ENCODE results near the gene UBXN6.

Gene UBXN6

GRCh38 chr19:4431296-4431695 is 26.3 kb downstream of the UBXN6 start:
- no peaks in the 10 kb centered on the region for H3K9me3 ChIP-seq
- intact Hi-C loops (cut with DNase I; ENCODE audit: low total_unique reads) = no loop called here
- no peak overlapping the region for H3K4me3 ChIP-seq
- no peaks in the 10 kb centered on the region for H3K4me1 ChIP-seq
- DNase-seq = no peak
- peaks cover 0 to 65% (median 36%) of the 10 kb centered on the region in 3 donors for H3K36me3 ChIP-seq
- no peak for TF ChIP-seq CTCF (IDR thresholded peaks at IDR 0.05)
- H3K27me3 ChIP-seq = no peaks in the 10 kb centered on the region
- H3K27ac ChIP-seq = no peak overlapping the region

GRCh38 chr19:4430760-4431159 is 26.8 kb downstream of the UBXN6 start:
- DNase-seq = no peak
- TF ChIP-seq CTCF (IDR thresholded peaks at IDR 0.05) = no peak
- intact Hi-C loops (cut with DNase I; ENCODE audit: low total_unique reads) = no loop called here
- H3K4me3 ChIP-seq = no peak overlapping the region
- no peak overlapping the region for H3K27ac ChIP-seq
- H3K4me1 ChIP-seq = no peaks in the 10 kb centered on the region
- H3K27me3 ChIP-seq = no peaks in the 10 kb centered on the region
- no peaks in the 10 kb centered on the region for H3K9me3 ChIP-seq
- H3K36me3 ChIP-seq = peaks cover 0 to 65% (median 36%) of the 10 kb centered on the region in 3 donors

- no peak for TF ChIP-seq CTCF (IDR thresholded peaks at IDR 0.05)
- H3K4me3 ChIP-seq = no peak overlapping the region
- no peaks in the 10 kb centered on the region for H3K4me1 ChIP-seq
- H3K36me3 ChIP-seq = peaks cover 0 to 69% (median 36%) of the 10 kb centered on the region in 3 donors
- intact Hi-C loops (cut with DNase I; ENCODE audit: low total_unique reads) = no loop called here
- DNase-seq = no peak
- H3K9me3 ChIP-seq = no peaks in the 10 kb centered on the region
- H3K27ac ChIP-seq = no peak overlapping the region
- no peaks in the 10 kb centered on the region for H3K27me3 ChIP-seq
These were observed 27.8 kb downstream of the UBXN6 start for GRCh38 chr19:4429771-4430171.

- Histone ChIP-seq H3K4me1 (no peaks in the 10 kb centered on the region), H3K27me3 (no peaks in the 10 kb centered on the region), H3K36me3 (peaks cover 0 to 69% (median 31%) of the 10 kb centered on the region in 3 donors), H3K4me3 (no peak overlapping the region), H3K27ac (no peak overlapping the region), H3K9me3 (no peaks in the 10 kb centered on the region)
- no peak for TF ChIP-seq CTCF (IDR thresholded peaks at IDR 0.05)
- intact Hi-C loops (cut with DNase I; ENCODE audit: low total_unique reads) = no loop called here
- DNase-seq = no peak
These were observed 28.3 kb downstream of the UBXN6 start for GRCh38 chr19:4429256-4429655.

DNA sequence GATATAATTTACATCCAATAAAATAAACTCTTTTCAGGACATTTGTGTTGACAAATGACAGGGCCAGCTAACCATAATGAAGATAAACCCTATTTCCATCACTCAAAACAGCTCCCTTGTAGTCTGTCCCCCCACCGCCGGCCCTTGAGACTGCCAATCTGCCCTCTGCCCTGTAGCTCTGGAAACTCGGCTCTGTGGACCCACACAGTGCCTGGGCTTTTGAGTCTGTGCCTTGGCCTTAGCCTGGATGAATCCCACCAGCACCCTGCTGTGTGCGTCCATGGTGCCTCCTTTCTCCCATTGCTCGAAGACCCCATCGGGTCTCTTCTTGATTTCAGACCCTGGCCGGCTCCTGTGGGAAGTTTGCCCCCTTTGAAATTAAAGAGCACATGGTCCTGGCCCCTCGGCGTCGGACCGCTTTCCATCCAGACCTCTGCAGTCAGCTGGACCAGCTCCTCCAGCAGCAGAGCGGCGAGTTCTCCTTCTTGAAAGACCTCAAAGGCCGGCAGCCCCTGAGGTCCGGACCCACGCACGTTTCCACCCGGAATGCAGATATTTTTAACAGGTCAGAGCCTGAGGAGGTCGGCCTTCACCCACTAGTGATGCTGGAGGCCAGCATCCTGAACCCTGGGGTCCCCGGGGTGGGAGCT is 29.1 kb downstream of the UBXN6 start:
- no peak for TF ChIP-seq CTCF (IDR thresholded peaks at IDR 0.05)
- Histone ChIP-seq H3K9me3 (no peaks in the 10 kb centered on the region), H3K4me3 (no peak overlapping the region), H3K4me1 (no peaks in the 10 kb centered on the region), H3K27me3 (no peaks in the 10 kb centered on the region), H3K36me3 (peaks cover 0 to 69% (median 34%) of the 10 kb centered on the region in 3 donors), H3K27ac (no peak overlapping the region)
- intact Hi-C loops (cut with DNase I; ENCODE audit: low total_unique reads) = no loop called here
- DNase-seq = no peak

- peaks cover 0 to 52% (median 23%) of the 10 kb centered on the region in 3 donors for H3K36me3 ChIP-seq
- TF ChIP-seq CTCF (IDR thresholded peaks at IDR 0.05) = no peak
- H3K27me3 ChIP-seq = no peaks in the 10 kb centered on the region
- no peak for DNase-seq
- H3K27ac ChIP-seq = no peak overlapping the region
- H3K4me1 ChIP-seq = no peaks in the 10 kb centered on the region
- H3K9me3 ChIP-seq = no peaks in the 10 kb centered on the region
- intact Hi-C loops (cut with DNase I; ENCODE audit: low total_unique reads) = no loop called here
- H3K4me3 ChIP-seq = no peak overlapping the region
These were observed 32.1 kb downstream of the UBXN6 start for GRCh38 chr19:4425537-4425936.
